OCI-LY7 (cell line): Measurements from ENCODE around the gene RIC3. TPM values are rescaled to one million over a fixed set of nuclear protein-coding genes. Genes with fewer than 3 reads are reported as not detected.

Experiments
- BruUV-seq: library from RNA; stranded (reverse); fragments of 400-500 nt; replicated peaks from 2 replicates; lab custom pipeline; 2021; lab: Mats Ljungman, UMichigan
- CTCF ChIA-PET: fragments of 300-600 bp; sonication (Branson Sonifier 250); formaldehyde crosslinking; loops from one replicate; lab custom pipeline; 2022; ENCODE audit warnings: antibody characterized with exemption; ENCODE audit not compliant: unreplicated experiment; lab: Charles Lee
- POLR2A ChIA-PET: fragments of 300-600 bp; sonication (Branson Sonifier 250); formaldehyde crosslinking; loops from one replicate; lab custom pipeline; 2022; ENCODE audit warnings: antibody characterized with exemption; lab: Charles Lee
- DNase-seq: peaks from one replicate; pipeline ENCODE4 v3.0.0-alpha.2; 2015; ENCODE audit warnings: low spot score
- H2AFZ ChIP-seq: fragments of 200-600 bp; sonication (generic), shearing (Covaris generic); 2 replicates; pipeline ENCODE4 v1.6.1; 2014; ENCODE audit warnings: mild to moderate bottlenecking, antibody characterized with exemption, low read length, moderate library complexity
- H3K27ac ChIP-seq: fragments of 200-600 bp; sonication (generic); 2 replicates; pipeline ENCODE4 v1.5.1; 2014; ENCODE audit warnings: mixed run types, low read depth, mild to moderate bottlenecking, moderate library complexity, low read length, inconsistent platforms; ENCODE audit not compliant: poor library complexity, severe bottlenecking
- H3K36me3 ChIP-seq: fragments of 200-600 bp; sonication (generic); 2 replicates; pipeline ENCODE4 v1.6.1; 2014; ENCODE audit warnings: mild to moderate bottlenecking, antibody characterized with exemption, low read length, moderate library complexity, mixed read lengths; ENCODE audit not compliant: insufficient read depth
- H3K4me1 ChIP-seq: fragments of 200-600 bp; sonication (generic); 2 replicates; pipeline ENCODE4 v1.5.1; 2014; ENCODE audit warnings: mild to moderate bottlenecking, low read length; ENCODE audit not compliant: insufficient read depth, poor library complexity, severe bottlenecking
- H3K4me2 ChIP-seq: fragments of 200-600 bp; sonication (generic); 2 replicates; pipeline ENCODE4 v1.6.1; 2014; ENCODE audit warnings: mild to moderate bottlenecking, low read length
- H3K4me3 ChIP-seq: fragments of 200-600 bp; sonication (generic); 2 replicates; pipeline ENCODE4 v1.5.1; 2014; ENCODE audit warnings: mild to moderate bottlenecking, low read depth, low read length; ENCODE audit not compliant: poor library complexity, severe bottlenecking
- H3K79me2 ChIP-seq: fragments of 200-600 bp; sonication (generic); 2 replicates; pipeline ENCODE4 v1.6.1; 2016; ENCODE audit warnings: low read depth, mild to moderate bottlenecking, low read length, moderate library complexity, mixed read lengths; ENCODE audit not compliant: insufficient read depth
- H3K9me2 ChIP-seq: fragments of 200-600 bp; sonication (generic); 2 replicates; pipeline ENCODE4 v1.6.1; 2016; ENCODE audit warnings: mild to moderate bottlenecking, low read length, mixed read lengths; ENCODE audit not compliant: insufficient read depth
- H3K9me3 ChIP-seq: fragments of 200-600 bp; sonication (generic); 2 replicates; pipeline ENCODE4 v1.6.1; 2014; ENCODE audit warnings: mild to moderate bottlenecking, mixed run types, low read length, mixed read lengths
- H4K20me1 ChIP-seq: fragments of 200-600 bp; sonication (generic); 2 replicates; pipeline ENCODE4 v1.6.1; 2014; ENCODE audit warnings: mild to moderate bottlenecking, antibody characterized with exemption, low read length, moderate library complexity, mixed read lengths; ENCODE audit not compliant: insufficient read depth
- EZH2phosphoT487 ChIP-seq: fragments of 200-600 bp; sonication (generic); IDR thresholded peaks from 2 replicates; pipeline ENCODE4 v1.6.1; 2018; ENCODE audit warnings: low read depth, borderline replicate concordance, mild to moderate bottlenecking, mixed run types, antibody characterized with exemption, low read length, moderate library complexity, mixed read lengths
- intact Hi-C: fragments of 100-400 bp; cut with micrococcal nuclease; formaldehyde crosslinking; loops from one replicate; pipeline ENCODE4 v1.10.0; 2022; ENCODE audit not compliant: unreplicated experiment
- total RNA-seq, 2 experiments: library from RNA; depleted of rRNA in 1 of 2; stranded (reverse); fragments of >200 nt in 1 of 2; shearing (Covaris generic) in 1 of 2; gene quantifications; 2 replicates each; pipeline ENCODE4 v1.2.3, GENCODE V29; 2014 to 2022
- TF ChIP-seq, protein P1 (sequence below): fragments of 200-600 bp; sonication (generic); conservative IDR thresholded peaks from 2 replicates; pipeline ENCODE4 v1.5.1; 2014; ENCODE audit warnings: mild to moderate bottlenecking, antibody characterized with exemption, low read length, moderate library complexity, mixed read lengths

The RIC3 gene
- total RNA-seq, 2 experiments from 2014 or later: not detected

- Histone ChIP-seq H3K4me3 (no peak overlapping the region), H3K4me1 (no peaks in the 10 kb centered on the region), H4K20me1 (no peaks in the 10 kb centered on the region), H3K79me2 (no peaks in the 10 kb centered on the region), H3K9me3 (no peaks in the 10 kb centered on the region), H2AFZ (no peak overlapping the region), H3K4me2 (no peak overlapping the region), H3K36me3 (no peaks in the 10 kb centered on the region), H3K9me2 (no peaks in the 10 kb centered on the region), H3K27ac (no peak overlapping the region)
- ChIA-PET POLR2A (interaction anchor here (0.7 to 0.9 kb wide), 2 partner anchors 12 to 35 kb away, joined by 3 read pairs; no protein-coding TSS in a partner anchor), CTCF (no interaction called here)
- no TSS peak for BruUV-seq
- no peak for TF ChIP-seq EZH2phosphoT487
- TF ChIP-seq, protein P1, sequence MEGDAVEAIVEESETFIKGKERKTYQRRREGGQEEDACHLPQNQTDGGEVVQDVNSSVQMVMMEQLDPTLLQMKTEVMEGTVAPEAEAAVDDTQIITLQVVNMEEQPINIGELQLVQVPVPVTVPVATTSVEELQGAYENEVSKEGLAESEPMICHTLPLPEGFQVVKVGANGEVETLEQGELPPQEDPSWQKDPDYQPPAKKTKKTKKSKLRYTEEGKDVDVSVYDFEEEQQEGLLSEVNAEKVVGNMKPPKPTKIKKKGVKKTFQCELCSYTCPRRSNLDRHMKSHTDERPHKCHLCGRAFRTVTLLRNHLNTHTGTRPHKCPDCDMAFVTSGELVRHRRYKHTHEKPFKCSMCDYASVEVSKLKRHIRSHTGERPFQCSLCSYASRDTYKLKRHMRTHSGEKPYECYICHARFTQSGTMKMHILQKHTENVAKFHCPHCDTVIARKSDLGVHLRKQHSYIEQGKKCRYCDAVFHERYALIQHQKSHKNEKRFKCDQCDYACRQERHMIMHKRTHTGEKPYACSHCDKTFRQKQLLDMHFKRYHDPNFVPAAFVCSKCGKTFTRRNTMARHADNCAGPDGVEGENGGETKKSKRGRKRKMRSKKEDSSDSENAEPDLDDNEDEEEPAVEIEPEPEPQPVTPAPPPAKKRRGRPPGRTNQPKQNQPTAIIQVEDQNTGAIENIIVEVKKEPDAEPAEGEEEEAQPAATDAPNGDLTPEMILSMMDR: no peak
- no peak for DNase-seq
- intact Hi-C loops: no loop called here
These were observed 38.5 kb upstream of the RIC3 start for GRCh38 chr11:8207080-8208000.

DNA sequence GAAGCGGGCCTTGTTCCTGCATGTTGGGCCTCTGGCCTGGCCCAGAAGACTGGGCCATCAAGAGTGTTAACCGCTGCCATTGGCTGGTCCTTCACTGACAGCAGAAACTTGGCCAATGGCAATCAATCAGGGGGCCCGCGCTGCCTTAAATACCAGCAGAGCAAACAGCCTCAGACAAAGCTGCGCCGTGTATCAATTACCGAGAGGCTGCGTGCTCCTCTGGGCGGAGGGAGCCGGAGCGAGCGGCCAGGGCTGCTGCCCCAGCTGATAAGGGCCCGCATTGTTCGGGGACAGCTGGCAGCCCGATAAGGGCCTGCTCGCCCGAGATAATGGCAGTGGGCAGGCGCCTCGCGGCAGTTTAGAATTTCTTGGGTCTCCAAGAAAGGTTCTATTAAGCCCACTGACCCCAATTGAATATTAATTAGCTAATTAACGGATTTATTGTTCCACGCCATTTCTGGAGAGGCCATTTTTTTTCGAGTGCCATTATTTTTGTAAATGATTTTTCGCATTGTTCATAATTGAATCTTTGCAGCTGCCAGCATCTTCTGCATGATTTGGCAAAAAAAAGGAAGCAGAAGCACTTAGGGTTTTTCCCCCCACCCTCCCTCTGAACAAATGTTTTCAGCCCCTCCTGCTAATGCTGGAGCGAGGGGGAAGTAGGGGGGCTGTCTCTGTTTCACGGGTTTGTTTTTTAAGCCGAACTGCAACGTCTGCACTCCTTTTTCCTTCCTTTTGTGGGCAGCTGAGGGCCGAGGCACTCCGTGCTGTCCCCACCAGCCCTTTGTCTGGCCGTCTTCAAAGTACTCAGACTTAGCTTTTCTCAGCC lies 37.6 kb upstream of the RIC3 start:
- intact Hi-C loops: no loop called here
- Histone ChIP-seq H3K27ac (no peak overlapping the region), H3K79me2 (no peaks in the 10 kb centered on the region), H3K9me3 (no peaks in the 10 kb centered on the region), H4K20me1 (no peaks in the 10 kb centered on the region), H3K4me1 (no peaks in the 10 kb centered on the region), H3K36me3 (no peaks in the 10 kb centered on the region), H3K4me3 (no peak overlapping the region), H3K4me2 (no peak overlapping the region), H2AFZ (no peak overlapping the region), H3K9me2 (no peaks in the 10 kb centered on the region)
- ChIA-PET CTCF (no interaction called here), POLR2A (interaction anchor here (0.9 kb wide), 1 partner anchor 11 kb away, joined by 3 read pairs; no protein-coding TSS in a partner anchor)
- DNase-seq: no peak
- TF ChIP-seq, protein P1: no peak
- no peak for TF ChIP-seq EZH2phosphoT487
- BruUV-seq: no TSS peak
